Fibroblast of gingiva (primary cell): ENCODE results near the gene CKAP5.

ENCODE experiments used
- DNase-seq: peaks from one replicate; pipeline ENCODE4 v3.0.0-alpha.2; 2011; ENCODE audit warnings: low read depth

The CKAP5 gene

DNA sequence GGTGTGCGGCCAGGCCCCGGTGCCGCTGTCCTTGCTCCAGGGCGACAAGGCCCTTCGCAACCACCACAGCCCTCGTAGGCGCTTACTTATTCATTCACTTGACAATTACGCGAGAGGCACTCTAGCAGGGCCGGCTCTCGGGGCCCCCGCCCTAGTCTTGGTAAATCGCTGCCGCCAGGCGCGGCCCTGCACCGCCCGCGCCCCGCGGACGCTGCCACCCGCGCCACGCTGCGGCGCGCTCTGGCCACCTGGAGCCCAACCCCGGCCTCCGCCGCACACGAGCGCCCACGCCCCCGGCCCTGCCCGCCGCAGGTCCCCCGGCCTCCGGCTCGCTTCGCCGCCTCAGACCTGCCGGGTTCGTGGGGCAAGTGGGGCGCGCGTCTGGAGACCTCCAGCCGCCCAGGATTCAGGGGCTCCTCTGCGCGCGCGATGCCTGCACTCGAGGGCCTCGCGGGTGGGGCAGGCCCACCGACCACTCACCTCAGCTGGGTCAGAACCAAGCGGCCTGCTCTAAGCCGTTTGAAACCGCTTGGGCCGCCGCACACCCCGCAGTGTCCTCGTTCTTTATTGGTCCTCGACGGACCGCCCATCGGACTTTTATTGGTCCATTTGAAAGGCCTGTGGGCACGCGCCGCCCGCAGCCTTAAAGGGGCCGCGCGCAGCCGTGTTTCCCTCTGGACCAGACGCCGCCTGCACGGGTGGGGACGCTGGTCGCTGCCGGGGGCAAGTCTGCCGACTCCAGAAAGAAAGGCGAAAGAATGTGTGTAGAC lies at the start of gene CKAP5:
CKAP5 (minus strand) TSS at position 541 of the 770 bp plus-strand sequence. CDS start 25,049 bp downstream, outside the sequence.
- DNase-seq, result peak; percentile 88

DNA sequence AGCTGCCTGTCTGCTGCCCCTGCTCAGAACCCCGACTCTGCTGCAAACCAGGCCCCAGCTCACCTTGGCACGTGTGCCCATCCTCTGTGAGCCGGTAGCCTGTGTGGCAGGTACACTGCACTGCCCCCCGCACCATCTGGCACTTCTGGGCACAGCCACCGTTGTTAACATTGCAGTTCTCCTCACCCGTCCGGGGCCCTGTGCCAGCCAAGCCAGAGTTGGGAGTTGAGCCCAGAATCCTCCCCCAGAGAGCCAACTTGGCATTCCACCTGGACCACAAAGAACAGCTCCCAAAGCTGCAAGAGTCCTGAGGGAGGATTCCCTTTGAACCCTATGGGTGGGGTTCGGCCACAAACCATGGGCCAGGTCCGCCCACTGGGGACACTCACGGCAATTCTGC lies 49.7 kb upstream of the CKAP5 start:
- DNase-seq, result peak; percentile 60

DNA sequence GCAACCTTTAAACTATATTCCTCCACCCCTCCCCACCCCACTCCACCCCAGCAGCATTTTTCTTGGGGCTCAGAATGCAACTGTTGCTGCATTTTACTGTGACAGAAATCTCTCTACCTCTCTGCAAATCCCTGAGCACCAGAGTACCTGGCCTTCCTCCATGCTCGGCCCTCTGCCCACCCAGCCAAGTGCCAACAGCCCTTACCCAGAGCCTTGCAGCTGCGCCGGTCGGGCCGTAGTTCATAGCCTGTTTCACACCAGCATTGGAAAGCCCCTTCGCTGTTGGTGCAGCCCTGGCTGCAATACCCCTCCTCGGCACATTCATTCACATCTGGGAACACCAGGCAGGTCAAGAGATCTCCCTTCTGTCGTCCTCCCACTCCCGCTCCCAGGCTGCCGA lies 48.9 kb upstream of the CKAP5 start:
- no peak for DNase-seq

DNA sequence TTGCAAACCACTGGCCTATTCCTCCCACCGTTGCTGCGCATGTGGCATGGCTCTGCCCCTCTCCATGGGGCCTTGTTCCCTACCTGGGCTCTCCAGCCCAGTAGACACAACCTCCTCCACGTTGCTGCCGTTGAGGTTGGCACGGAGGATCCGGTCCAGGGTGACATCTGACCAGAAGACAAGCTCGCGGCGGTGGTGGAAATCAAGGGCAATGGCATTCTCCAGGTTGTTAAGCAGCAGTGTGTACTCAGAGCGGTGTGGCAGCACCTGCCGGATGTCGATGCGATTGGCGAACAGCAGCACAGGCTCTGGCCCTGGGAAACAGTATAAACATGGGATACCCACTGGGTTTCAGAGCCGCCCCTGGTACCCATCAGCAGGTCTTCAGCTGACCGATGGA lies 48.4 kb upstream of the CKAP5 start:
- DNase-seq, result no peak

DNA sequence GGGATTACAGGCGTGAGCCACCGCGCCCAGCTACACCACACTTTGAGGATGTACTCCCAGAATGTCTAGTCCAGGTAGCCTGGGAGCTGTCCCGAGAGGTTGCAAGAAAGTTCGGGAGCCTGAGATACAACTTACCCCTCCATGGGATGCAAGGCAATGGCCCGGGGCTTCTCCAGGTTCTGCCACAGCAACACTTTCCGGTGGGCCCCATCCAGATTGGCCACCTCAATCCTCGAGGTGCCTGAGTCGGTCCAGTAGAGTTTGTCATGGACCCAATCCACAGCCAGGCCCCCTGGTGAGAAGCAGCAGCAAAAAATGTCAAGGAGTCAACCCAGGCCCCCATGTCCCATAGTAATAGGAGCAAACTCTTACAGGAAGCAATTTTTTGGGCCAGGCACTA lies 46.8 kb upstream of the CKAP5 start:
- DNase-seq, result no peak

DNA sequence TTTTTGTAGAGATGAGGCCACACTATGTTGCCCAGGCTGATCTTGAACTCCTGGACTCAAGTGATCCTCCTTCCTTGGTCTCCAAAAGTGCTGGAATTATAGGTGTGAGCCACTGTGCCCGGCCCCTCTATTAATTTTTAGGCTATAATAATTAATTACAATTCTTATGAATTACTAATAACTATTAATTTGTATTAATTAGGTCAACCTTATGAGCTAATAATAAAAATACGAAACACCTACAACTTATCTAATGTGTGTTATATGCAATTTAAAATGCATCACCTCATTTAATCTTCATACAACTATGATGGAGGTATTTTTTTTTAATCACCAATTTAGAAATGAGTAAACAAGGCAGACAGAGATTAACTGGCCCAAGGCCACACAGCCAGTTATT lies 46.0 kb upstream of the CKAP5 start:
- DNase-seq, result no peak

DNA sequence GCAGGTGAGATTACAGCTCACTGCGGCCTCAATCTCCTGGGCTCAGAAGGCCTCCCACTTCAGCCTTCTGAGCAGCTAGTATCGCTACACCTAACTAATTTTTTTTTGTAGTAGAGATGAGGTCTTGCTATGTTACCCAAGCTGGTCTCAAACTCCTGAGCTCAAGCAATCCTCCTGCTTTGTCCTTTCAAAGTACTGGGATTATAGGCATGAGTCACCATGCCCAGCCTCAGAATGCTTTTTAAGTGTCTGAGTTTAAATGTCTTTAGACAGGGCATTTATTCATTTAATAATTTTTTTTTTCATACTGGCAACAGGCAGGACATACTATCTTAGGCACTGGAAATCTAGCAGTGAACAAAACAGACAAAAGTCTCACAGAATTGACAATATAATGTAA lies 44.6 kb upstream of the CKAP5 start:
- no peak for DNase-seq

DNA sequence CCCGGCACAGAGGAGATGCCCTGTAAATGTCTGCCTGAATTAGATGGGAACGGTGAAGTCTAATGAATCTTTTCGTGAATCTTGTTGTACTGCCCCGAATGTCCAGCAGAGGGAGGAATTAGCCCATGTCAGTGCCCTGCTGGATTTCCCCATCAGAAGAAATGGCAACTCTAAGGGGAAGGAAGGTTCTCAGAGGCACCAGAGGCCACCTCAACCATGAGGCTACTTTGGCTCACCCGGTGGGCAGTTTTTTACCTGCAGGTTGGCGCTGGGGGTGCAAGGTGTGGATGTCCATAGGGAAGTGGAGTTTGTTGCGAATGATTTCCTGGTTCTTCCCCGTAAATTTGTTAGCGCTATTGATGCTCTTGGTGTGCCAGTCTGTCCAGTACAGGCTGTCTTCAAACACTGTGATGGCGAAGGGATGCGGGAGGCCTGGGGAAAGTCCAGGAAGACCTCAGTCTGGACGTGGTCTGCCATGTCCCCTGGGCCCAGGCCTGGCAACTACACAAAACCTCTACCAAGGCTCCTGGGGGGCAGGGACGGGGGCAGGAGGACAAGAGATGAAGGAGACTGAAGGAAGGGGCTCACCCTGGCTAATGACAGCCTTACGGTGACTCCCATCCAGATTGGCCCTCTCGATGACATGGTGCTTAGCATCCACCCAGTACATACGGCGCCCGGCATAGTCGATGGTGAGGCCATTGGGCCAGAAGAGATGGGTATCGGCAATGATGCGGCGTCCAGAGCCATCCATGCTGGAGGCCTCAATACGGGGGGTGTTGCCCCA lies 43.8 kb upstream of the CKAP5 start:
- peak; percentile 55 for DNase-seq

DNA sequence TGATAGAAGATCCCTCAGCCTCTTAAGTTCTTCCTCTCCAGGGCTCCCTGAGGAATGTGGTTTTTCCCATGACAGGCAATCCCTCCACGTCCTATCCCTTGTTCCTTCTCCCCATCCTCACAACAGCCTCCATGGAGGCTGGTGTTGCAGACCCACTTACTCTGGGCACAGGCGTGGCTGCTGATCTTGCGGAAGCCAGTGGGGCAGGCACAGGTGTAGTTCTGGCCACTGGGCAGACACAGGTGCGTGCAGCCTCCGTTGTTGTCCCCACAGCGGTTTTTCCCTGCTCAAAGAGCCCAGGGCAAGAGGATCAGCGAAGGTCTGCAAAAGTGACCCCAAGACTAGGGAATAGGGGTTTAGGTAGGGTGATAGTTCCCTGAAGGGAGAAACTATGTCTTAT lies 43.2 kb upstream of the CKAP5 start:
- no peak for DNase-seq

DNA sequence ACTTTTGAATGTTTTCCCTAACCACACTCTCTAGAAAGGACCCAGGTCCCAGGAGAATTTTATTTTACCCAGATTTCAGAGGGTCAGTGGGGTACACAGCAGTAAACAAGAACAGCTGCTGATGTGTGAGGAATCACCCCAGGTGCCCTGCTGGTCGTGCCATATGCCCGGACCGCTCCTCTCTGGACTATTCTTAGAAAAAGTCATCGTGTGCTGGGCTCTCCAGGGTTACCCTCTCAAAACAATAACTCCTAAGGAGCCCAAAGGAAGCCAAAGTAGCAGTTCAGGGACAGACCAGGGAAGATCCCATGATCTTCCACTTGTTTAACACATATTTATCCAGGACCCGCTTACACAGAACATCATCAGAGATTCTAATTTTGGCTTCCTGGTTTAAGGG lies 42.6 kb upstream of the CKAP5 start:
- no peak for DNase-seq

DNA sequence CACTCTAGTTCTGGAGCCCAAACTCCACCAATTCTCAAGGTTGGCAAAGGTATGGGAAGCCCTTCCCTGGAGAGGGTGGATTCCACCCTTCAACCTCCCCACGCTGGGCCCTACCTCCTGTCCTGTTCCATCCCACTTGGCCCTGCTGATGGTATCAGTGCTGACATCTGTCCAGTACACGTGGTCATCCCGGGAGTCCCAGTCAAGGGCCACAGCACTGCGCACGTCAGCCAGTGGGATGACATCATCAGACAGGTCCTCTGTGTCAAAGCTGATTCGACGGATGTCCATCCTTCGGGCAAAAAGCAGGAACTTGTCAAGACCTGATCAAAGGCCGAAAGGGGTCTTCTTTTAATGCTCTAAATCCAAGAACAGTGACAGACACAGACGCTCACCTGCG lies 40.1 kb upstream of the CKAP5 start:
- no peak for DNase-seq

DNA sequence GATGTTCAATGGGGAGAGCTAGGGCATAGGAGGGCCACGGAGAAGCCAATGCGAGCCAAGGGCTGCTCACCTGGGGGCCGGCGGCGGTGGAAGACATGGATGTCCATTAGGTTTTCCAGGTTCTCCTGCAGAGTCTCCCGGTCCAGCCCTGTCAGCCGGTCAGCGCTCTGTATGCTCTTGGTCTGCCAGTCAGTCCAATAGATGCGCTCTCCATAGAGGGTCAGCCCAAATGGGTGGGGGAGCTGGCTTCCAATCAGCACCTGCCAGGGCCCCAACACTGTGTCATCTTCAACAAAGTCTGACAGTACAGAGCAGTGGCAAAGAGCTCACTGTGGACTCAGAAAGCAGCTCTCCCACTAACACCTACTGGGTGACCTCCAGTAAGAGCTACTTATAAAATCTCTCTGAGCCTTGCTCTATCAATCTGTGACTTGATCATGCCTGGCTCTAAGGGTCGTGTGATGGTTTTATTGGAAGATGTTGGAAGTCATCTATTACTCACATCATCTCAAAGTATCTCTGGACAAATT lies 33.0 kb upstream of the CKAP5 start:
- DNase-seq, result no peak

DNA sequence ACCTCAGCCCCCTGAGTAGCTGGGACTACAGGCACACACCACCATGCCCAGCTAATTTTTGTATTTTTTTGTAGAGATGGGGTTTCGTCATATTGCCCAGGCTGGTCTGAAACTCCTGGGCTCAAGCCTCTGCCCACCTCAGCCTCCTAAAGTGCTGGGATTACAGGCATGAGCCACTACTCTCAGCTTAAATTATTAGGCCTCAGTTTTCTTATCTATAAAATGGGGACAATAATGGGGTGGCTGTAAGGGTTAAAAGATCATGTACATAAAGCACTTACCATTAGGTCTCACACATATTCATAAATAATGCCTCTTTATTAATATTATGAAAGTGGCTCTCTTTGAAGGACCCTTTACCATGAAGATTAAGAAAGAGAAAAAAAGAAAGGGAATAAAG lies 31.5 kb upstream of the CKAP5 start:
- DNase-seq, result no peak

DNA sequence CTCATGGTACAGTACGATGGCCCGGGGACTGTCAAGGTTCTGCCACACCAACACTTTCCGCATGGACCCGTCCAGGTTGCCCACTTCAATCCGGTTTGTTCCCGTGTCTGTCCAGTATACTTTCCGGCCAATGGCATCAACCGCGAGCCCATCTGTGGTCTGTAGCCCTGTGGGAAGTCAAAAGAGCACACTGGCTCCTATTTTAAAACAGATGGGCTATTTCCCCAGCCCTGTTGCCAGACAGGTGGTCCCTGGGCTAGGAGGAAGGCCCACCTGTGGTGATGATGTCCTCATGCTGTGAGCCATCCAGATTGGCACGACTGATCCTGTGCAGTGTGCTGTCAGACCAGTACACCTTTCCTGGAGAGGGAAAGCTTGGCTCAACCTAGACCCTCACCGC lies 30.4 kb upstream of the CKAP5 start:
- DNase-seq, result no peak

DNA sequence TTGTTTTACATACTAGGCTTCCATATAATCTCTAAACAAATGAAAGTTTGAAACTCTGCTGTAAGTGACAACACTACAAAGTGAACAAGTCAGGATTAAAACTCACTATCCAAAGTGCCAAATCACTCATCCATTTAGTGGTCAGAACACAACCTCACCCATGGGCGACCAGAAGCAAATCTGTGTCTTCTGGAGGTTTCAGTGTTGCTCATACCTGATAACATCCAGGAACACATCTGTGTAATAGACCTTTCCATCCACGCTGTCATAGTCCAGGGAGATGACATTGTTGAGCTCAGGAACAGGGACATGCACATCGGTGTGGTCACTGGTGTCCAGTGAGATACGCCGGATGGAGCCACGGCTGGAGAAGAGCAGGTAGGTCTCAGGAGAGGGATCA lies 28.5 kb upstream of the CKAP5 start:
- no peak for DNase-seq

DNA sequence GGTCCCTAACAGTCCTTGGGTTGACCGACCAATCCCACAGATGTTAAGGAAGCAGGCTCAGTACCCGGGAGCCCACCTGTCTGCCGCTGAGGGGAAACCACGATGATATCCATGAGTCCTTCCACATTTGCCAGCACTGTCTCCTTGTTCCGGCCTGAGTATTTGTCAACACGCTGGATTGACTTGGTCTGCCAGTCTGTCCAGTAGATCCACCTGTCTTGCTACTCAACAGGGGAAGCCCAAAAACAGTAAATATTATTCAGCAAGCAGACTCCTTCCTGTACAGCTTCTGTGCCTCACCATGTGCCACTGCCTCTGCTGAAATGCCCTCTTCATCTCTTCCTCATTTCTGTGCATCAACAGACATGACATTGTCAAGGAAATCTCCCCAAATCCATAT lies 22.8 kb upstream of the CKAP5 start:
- no peak for DNase-seq

DNA sequence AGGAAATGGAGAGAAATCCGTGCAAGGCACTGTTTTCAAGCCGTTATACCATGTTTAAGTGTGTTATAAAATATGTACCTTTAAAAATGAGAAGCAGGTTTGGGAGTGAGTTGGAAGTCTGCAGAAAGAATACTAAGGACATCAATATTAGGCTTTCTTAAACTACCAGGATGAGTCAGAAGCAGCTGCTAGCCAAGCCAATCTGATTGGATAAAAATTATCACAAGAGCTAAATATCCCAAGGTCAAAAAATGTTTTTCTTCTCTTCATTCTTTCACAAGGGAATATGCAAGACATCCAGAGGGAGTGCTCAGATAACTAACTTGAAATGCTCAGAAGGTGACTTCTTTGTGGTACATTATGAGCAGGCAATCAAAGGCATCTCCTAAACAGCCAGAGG lies 19.3 kb upstream of the CKAP5 start:
- peak; percentile 56 for DNase-seq

DNA sequence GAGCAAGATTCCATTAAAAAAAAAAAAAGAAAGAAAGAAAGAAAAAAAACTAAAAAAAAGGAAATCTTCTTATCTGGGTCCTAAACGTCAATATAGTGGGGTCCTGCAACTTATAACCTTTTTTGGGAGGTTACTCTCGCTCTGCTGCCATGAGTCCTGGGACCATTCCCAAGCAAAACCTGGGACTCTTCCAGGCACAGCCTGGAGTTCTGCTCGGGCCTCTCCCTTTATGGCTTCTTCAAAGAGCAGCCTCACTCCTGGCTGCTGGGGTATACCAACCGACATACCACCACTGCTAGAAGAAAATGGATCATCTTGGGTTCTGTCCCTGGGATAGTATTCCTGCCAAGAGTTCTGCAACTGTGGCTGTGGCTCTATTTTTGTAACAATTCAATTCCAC lies 14.1 kb upstream of the CKAP5 start:
- no peak for DNase-seq

DNA sequence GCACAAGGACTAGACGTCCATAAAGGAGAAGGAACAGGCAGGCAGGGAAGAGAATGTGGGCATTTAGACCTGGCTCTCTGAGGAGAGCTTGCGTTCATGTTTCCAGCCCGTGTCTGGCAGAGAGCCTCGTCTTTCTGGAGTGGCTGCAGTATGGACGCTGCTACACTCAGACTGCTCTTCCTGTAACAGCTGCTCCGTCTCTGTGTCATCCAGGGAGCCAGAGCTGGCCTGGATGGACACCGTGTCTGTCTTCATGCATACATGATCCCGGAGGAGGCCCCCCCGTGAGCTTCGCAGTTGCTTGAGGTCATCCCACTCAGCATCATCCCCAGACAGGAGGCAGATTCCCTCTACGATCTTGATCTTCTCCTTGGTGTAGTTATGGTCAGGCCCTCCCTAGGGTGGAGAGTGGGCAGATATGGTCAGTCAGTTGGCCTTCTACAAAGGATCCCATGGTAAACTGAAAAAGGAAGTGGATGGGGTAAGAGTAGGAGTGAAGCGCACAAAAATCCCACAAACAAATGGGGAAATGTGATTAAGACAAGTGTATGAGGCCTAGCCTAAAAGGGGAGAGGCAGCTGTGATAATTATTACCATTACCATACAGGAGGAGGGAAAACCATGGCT lies 13.0 kb upstream of the CKAP5 start:
- no peak for DNase-seq

DNA sequence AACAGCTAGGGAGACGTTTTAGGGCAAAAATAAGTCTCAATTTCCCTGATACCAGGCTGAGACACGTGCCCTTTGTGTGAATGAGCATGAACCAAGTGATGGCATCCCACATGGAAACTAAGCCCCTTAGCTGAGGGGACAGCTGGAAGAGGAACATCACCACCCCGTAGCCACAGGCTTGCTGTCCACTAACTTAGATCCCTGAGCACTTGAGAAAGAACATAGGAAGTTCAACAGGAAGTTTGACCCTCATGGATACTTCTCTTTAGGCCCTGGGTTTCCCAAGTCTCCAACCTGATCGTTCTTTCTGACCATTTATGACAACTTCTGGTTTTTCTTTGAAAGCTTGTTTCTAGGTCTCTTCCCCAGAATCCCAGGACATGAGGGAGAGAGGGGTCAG lies 11.6 kb upstream of the CKAP5 start:
- no peak for DNase-seq

DNA sequence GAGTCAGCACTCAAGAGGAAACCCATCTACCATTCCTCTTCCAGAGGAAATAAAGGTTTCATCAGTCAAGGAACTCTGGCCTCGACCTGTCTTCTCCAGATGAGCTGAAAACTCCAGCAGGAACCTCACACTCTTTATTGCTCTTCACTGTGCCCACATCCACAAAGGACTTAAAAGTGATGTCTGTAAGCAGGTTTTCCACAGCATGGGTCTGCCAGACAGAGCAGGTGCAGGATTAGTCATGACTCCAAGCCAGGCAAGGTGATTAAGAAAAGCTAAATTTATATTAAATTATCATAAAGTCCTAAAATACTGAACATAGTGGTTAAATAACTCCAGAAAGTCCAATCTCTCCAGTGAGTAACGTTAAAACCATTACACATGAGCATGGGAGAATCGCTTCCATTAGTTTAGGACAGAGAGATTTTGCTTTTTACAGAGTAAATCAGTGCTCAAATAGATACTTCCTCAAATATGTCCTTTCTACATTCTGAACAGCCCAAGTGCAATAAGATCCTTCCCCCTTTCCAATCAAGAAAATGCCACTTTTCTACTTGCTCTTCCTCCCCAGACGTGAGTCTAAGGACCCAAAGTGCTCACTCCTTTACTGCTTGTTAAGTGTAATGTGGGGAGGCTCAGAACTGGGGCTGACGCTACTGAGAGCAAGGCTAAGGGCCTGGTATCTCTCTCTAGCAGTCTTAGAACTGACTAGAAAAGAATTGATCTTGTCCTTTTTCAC lies 10.7 kb upstream of the CKAP5 start:
- DNase-seq, result no peak

DNA sequence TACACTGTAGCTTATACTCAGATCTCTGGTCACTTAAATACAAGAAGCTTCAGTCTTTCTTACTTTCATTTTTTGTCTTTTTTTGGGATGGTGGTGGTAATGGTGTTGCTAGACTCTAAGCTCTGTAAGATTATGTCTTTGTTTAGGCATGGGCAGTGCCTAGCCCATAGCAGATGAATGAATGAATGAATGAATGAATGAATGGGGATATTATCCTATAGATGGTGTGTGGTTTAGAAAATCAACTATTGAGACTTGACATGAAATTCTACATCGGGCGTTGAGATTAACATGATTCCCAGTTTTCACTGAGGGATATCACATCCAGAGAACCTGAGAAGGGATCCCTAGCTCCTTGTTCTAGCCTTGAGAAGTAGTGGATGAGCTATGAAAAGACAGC lies 9.8 kb upstream of the CKAP5 start:
- no peak for DNase-seq
